GM21786 (cell line): ENCODE data around the gene CUTA.

Experiments used
- ATAC-seq: cut with Tn5 transposase; IDR thresholded peaks from one replicate; pipeline ENCODE4 v1.9.1; 2021; ENCODE audit not compliant: unreplicated experiment

The CUTA gene, protein sequence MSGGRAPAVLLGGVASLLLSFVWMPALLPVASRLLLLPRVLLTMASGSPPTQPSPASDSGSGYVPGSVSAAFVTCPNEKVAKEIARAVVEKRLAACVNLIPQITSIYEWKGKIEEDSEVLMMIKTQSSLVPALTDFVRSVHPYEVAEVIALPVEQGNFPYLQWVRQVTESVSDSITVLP

GRCh38 chr6:33417903-33418689 is at the start of gene CUTA:
CUTA (minus strand) TSS chr6:33418107; CDS start chr6:33418000, 107 bp downstream.
- ATAC-seq = peak; percentile 91

GRCh38 chr6:33467091-33467490 is 49.2 kb upstream of the CUTA start:
- no peak for ATAC-seq

DNA sequence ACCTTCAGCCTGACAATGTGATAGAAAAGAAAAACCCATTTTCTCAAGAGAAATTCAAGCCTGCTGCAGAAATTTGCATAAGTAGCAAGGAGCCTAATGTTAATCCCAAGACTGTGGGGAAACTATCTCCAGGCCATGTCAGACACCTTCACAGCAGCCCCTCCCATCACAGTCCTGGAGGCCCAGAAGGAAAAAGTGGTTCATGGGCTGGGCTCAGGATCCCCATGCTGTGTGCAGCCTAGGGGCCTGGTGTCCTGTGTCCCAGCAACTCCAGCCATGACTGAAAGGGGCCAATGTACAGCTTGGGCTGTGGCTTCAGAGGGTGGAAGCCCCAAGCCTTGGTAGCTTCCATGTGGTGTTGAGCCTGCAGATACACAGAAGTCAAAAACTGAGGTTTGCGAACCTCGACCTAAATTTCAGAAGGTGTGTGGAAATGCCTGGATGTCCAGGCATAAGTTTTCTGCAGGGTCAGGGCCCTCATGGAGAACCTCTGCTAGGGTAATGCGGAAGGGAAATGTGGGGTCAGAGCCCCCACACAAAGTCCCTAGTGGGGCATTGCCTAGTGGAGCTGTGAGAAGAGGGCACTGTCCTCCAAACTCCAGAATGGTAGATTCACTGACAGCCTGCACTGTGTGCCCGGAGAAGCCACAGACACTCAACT is 48.3 kb upstream of the CUTA start:
- no peak for ATAC-seq

- ATAC-seq = no peak
Observed at GRCh38 chr6:33459226-33459625, 41.3 kb upstream of the CUTA start.

DNA sequence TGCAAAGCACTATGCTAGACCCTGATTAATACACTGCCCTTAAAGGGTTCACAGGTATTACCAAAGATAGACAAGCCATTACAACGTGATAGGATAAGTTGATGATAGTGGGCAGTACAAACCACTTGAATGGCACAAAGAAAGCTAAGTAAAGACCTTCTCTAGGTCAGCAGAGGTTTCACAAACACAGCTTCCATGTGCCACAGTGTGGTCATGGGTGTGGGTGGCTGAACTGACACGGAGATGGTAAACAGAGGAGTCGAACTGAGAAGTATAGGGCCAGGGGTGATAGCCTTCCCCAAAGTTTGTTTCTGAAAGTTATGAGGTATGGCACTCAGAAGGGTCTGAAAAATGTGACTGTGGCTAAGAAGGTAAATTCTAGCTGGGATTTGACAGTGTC is 40.8 kb upstream of the CUTA start:
- no peak for ATAC-seq

- ATAC-seq = no peak
Observed at GRCh38 chr6:33456156-33456555, 38.2 kb upstream of the CUTA start.

DNA sequence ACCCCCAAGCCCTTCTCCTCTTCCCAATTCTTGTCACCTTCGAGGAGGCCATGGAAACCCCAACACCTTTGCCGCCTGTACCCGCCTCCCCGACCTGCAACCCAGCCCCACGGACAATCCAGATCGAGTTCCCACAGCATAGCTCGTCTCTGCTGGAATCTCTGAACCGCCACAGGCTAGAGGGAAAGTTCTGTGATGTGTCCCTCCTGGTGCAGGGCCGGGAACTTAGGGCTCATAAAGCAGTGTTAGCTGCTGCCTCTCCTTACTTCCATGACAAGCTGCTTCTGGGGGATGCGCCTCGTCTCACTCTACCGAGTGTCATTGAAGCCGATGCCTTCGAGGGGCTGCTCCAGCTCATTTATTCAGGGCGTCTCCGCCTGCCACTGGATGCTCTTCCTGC is 37.1 kb upstream of the CUTA start:
- ATAC-seq = no peak

GRCh38 chr6:33454009-33454946 is 36.4 kb upstream of the CUTA start, which contains the start of gene ZBTB9:
ZBTB9 (plus strand) TSS chr6:33454576; CDS start chr6:33455101, 525 bp downstream.
- ATAC-seq = peak; percentile 94

GRCh38 chr6:33453393-33454008 is 35.6 kb upstream of the CUTA start:
- no peak for ATAC-seq

GRCh38 chr6:33452496-33452895 is 34.6 kb upstream of the CUTA start:
- ATAC-seq = no peak

GRCh38 chr6:33451606-33452005 is 33.7 kb upstream of the CUTA start:
- ATAC-seq = no peak

DNA sequence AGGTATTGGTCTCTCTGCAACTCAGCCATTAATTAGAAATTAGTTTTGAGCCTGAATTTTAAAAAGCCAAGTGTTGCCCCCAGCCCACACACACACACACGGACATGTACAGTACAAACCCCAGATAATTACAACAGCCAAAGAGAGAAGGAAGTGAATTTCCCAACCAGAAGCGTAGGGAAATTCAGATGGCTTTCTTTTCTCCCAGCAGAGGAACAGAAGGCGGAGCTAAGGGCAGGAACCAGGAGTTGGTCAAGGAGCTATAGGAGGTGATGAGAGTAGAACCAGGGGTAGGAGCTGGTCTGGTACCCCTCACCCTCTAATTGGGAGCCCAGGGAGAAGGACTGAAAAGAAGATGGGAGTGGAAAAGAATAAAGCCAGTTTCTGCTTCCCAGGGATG is 32.5 kb upstream of the CUTA start:
- ATAC-seq = no peak

GRCh38 chr6:33446356-33446755 is 28.4 kb upstream of the CUTA start:
- no peak for ATAC-seq

- ATAC-seq = no peak
Observed at GRCh38 chr6:33445119-33445603, 27.3 kb upstream of the CUTA start.

DNA sequence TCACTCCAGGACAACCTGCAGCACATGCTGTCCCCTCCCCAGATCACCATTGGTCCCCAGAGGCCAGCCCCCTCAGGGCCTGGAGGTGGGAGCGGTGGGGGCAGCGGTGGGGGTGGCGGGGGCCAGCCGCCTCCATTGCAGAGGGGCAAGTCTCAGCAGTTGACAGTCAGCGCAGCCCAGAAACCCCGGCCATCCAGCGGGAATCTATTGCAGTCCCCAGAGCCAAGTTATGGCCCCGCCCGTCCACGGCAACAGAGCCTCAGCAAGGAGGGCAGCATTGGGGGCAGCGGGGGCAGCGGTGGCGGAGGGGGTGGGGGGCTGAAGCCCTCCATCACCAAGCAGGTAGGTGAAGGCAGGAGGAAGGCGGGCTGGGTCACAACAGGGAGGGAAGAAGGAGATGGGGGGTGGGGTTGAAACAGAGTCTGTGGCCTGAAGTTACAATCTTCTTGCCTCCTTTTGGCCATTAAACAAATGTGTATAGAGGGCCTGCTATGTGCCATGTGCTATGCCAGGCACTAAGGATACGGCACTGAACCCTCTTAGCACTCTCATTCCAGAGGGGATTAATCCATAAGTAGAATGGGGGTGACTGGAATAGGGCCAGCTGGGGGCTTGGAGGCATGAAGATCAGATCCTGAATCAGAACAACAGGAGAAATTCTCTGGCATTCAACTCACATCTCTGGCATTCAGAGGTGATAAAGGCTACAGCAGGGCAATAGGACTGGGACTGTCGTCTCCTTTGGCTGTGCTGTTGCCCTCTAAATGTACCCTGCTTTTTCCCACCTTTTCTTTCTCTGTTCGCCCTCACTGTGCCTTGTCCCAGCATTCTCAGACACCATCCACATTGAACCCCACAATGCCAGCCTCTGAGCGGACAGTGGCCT is 26.0 kb upstream of the CUTA start:
- ATAC-seq = no peak

GRCh38 chr6:33443025-33443424 is 25.1 kb upstream of the CUTA start:
- no peak for ATAC-seq

DNA sequence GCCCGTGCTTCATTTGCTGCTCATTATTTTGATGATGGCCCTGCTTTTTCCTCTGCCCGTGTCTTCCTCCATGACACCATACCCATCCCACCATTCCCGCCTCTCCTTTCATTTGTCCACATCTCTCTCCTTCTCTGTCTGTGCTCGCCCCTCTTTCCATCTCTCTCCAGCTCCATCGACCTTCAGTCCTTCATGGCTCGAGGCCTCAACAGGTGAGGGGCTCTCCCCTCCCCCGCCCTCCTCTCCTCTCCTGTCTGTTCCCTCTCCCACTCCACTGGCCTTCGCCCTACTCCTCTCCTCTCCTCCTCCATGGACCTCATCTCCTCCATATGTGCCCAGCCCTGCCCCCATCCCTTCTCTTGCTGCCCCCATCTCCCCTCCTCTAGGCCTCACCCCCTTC is 24.4 kb upstream of the CUTA start:
- ATAC-seq = no peak

DNA sequence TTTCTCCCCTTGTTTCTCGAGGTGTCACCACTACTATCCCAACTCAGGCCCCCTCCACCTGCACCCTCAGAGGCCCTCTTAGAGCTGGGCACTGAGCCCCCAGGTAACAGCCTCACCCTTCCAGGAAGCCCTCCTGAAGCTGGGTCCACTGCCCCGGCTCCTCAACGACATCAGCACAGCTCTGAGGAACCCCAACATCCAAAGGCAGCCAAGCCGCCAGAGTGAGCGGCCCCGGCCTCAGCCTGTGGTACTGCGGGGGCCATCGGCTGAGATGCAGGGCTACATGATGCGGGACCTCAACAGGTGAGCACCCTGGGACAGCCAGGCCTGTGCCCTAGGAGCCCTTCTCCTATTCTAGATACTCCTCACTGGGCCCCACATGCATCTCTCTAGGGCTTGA is 23.6 kb upstream of the CUTA start:
- ATAC-seq = no peak

DNA sequence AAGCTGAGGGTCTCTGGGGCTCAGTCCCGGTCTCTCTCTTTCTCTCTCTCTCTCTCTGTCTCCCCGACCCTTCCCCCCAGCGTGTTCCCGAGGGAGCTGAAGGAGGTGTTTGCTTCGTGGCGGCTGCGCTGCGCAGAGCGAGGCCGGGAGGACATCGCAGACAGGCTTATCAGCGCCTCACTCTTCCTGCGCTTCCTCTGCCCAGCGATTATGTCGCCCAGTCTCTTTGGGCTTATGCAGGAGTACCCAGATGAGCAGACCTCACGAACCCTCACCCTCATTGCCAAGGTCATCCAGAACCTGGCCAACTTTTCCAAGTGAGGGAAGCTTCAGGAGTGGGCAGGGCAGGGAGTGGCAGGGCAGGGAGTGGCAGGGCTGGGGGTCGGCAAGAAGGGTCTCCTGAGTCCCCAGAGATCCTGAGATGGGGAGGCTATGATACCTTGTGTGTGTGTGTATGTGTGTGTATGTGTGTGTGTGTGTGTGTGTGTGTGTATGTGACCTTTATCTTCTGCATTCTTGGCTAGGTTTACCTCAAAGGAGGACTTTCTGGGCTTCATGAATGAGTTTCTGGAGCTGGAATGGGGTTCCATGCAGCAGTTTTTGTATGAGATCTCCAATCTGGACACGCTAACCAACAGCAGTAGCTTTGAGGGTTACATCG is 22.9 kb upstream of the CUTA start:
- no peak for ATAC-seq
